ENCODE data around the gene ALG5. TPM values are rescaled to one million over a fixed set of nuclear protein-coding genes. Genes with fewer than 3 reads are reported as not detected.

Gene ALG5
- total and polyA plus RNA-seq, 4 donors: 23.4 to 67.4 (median 30.8) TPM

GRCh38 chr13:36973009-36973408 is 26.1 kb downstream of the ALG5 start:
- ATAC-seq (ENCODE audit: low FRiP score) (no peak), DNase-seq (no peak)
- Histone ChIP-seq H3K27ac (ENCODE audit: low read depth in 1 of 2, low read length in 2 of 2) (no peak overlapping the region), H3K4me3 (ENCODE audit: low read length in 2 of 2) (no peak overlapping the region), H3K4me1 (ENCODE audit: control insufficient read depth in 1 of 2, insufficient read depth in 2 of 2, low read length in 2 of 2) (no peaks in the 10 kb centered on the region), H3K27me3 (ENCODE audit: control insufficient read depth in 1 of 2, insufficient read depth in 2 of 2, low read length in 1 of 2) (no peaks in the 10 kb centered on the region), H3K36me3 (ENCODE audit: control insufficient read depth in 1 of 2, insufficient read depth in 2 of 2, low read length in 1 of 2) (no peaks in the 10 kb centered on the region), H3K9me3 (ENCODE audit: control insufficient read depth, low read length) (no peaks in the 10 kb centered on the region)
- 99 to 100% methylated on average over 1 of the region's 1 CpG for WGBS, 2 donors
- intact Hi-C loops (cut with DNase I): no loop called here

- no peaks in the 10 kb centered on the region for H3K27me3 ChIP-seq (ENCODE audit: control insufficient read depth in 1 of 2, insufficient read depth in 2 of 2, low read length in 1 of 2)
- H3K4me3 ChIP-seq (ENCODE audit: low read length in 2 of 2): no peak overlapping the region
- DNase-seq (no peak), ATAC-seq (ENCODE audit: low FRiP score) (no peak)
- no peaks in the 10 kb centered on the region for H3K4me1 ChIP-seq (ENCODE audit: control insufficient read depth in 1 of 2, insufficient read depth in 2 of 2, low read length in 2 of 2)
- H3K27ac ChIP-seq (ENCODE audit: low read depth in 1 of 2, low read length in 2 of 2): no peak overlapping the region
- intact Hi-C loops (cut with DNase I): loop anchor here in 1 of 2 donors (5.0 kb wide), 1 partner anchor 49 kb away; no protein-coding TSS in a partner anchor
- H3K36me3 ChIP-seq (ENCODE audit: control insufficient read depth in 1 of 2, insufficient read depth in 2 of 2, low read length in 1 of 2): peaks cover 5 to 6% of the 10 kb centered on the region in 2 donors
- 88 to 91% methylated on average over 4 of the region's 4 CpGs for WGBS, 2 donors
- no peaks in the 10 kb centered on the region for H3K9me3 ChIP-seq (ENCODE audit: control insufficient read depth, low read length)
These were observed 32.7 kb downstream of the ALG5 start for GRCh38 chr13:36966404-36966803.

DNA sequence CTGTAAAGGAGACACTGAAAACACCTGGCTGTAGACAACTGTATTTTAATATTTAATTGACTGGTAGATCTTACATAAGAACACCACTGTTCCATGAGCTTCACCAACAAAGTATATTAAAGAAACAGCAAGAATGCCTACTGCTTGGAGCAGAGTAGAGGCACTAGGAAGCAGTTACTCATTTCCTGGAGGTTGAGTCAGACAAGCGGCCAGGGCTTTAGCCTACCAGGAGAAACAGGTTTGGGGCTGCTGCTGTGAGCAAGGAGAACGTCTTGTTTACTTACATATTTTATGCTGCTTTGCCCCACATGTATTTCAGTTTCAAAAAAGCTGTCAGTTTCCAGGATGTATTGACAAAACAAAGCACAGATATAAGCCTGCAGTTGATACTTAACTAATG is 33.4 kb downstream of the ALG5 start:
- ATAC-seq (ENCODE audit: low FRiP score): no peak
- Histone ChIP-seq H3K4me1 (ENCODE audit: control insufficient read depth in 1 of 2, insufficient read depth in 2 of 2, low read length in 2 of 2) (no peaks in the 10 kb centered on the region), H3K9me3 (ENCODE audit: control insufficient read depth, low read length) (no peaks in the 10 kb centered on the region), H3K27me3 (ENCODE audit: control insufficient read depth in 1 of 2, insufficient read depth in 2 of 2, low read length in 1 of 2) (no peaks in the 10 kb centered on the region), H3K4me3 (ENCODE audit: low read length in 2 of 2) (no peak overlapping the region), H3K36me3 (ENCODE audit: control insufficient read depth in 1 of 2, insufficient read depth in 2 of 2, low read length in 1 of 2) (peaks cover 5 to 6% of the 10 kb centered on the region in 2 donors), H3K27ac (ENCODE audit: low read depth in 1 of 2, low read length in 2 of 2) (no peak overlapping the region)
- WGBS, 2 donors: 47 to 57% methylated on average over 2 of the region's 2 CpGs
- DNase-seq: no peak
- intact Hi-C loops (cut with DNase I): loop anchor here in 1 of 2 donors (5.0 kb wide), 1 partner anchor 48 kb away; no protein-coding TSS in a partner anchor

DNA sequence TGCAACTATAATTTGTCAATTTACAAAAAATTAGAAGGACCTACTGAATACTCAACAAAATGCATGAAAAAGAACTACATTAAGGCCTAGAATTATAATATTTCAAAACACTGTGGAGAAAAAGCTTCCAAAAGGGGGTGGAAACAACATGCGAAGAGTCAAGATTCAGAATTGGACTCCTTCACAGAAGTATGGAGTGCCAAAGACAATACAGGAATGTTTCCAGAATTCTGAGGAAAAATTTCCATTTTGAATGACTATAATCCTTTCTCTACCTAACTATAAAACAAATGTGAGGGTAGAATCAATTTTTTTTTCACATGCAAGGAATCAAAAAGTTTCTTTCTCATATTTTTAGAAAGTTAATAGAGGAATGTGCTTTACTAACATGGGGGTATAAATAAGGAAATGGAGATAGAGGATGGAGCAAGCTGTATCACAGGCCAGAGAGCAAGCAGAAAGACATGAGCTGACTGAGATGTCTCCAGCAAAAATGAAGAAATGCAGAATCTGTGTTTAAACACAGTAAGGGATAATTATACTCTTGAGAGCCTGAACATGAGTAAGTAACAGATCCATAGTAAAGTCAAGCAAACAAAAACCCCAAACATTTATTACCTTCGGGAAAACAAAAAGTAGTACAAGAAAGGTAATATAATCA is 39.6 kb downstream of the ALG5 start:
- H3K4me3 ChIP-seq (ENCODE audit: low read length in 2 of 2): no peak overlapping the region
- no peaks in the 10 kb centered on the region for H3K27me3 ChIP-seq (ENCODE audit: control insufficient read depth in 1 of 2, insufficient read depth in 2 of 2, low read length in 1 of 2)
- H3K27ac ChIP-seq (ENCODE audit: low read depth in 1 of 2, low read length in 2 of 2): no peak overlapping the region
- ATAC-seq (ENCODE audit: low FRiP score): peak; percentile 80
- 29 to 36% methylated on average over 2 of the region's 2 CpGs for WGBS, 2 donors
- DNase-seq: no peak
- intact Hi-C loops (cut with DNase I): loop anchor here in 1 of 2 donors (5.0 kb wide), 1 partner anchor 37 kb away; the partner anchor contains the start of gene SMAD9
- H3K4me1 ChIP-seq (ENCODE audit: control insufficient read depth in 1 of 2, insufficient read depth in 2 of 2, low read length in 2 of 2): no peaks in the 10 kb centered on the region
- no peaks in the 10 kb centered on the region for H3K9me3 ChIP-seq (ENCODE audit: control insufficient read depth, low read length)
- H3K36me3 ChIP-seq (ENCODE audit: control insufficient read depth in 1 of 2, insufficient read depth in 2 of 2, low read length in 1 of 2): peaks cover 5 to 6% of the 10 kb centered on the region in 2 donors

- DNase-seq: no peak
- peaks cover 0 to 5% of the 10 kb centered on the region in 2 donors for H3K36me3 ChIP-seq (ENCODE audit: control insufficient read depth in 1 of 2, insufficient read depth in 2 of 2, low read length in 1 of 2)
- intact Hi-C loops (cut with DNase I): no loop called here
These were observed 44.6 kb downstream of the ALG5 start for GRCh38 chr13:36954542-36954941.

GRCh38 chr13:36950920-36951319 is 48.2 kb downstream of the ALG5 start:
- Histone ChIP-seq H3K9me3 (ENCODE audit: control insufficient read depth, low read length) (no peaks in the 10 kb centered on the region), H3K27me3 (ENCODE audit: control insufficient read depth in 1 of 2, insufficient read depth in 2 of 2, low read length in 1 of 2) (no peaks in the 10 kb centered on the region), H3K36me3 (ENCODE audit: control insufficient read depth in 1 of 2, insufficient read depth in 2 of 2, low read length in 1 of 2) (peaks cover 0 to 5% of the 10 kb centered on the region in 2 donors), H3K4me1 (ENCODE audit: control insufficient read depth in 1 of 2, insufficient read depth in 2 of 2, low read length in 2 of 2) (no peaks in the 10 kb centered on the region), H3K4me3 (ENCODE audit: low read length in 2 of 2) (no peak overlapping the region), H3K27ac (ENCODE audit: low read depth in 1 of 2, low read length in 2 of 2) (no peak overlapping the region)
- DNase-seq (no peak), ATAC-seq (ENCODE audit: low FRiP score) (no peak)
- WGBS, 2 donors: 88 to 89% methylated on average over 2 of the region's 2 CpGs
- intact Hi-C loops (cut with DNase I): no loop called here

More at GRCh38 chr13:36954542-36954941, 44.6 kb downstream of the ALG5 start:
- Histone ChIP-seq H3K4me1 (ENCODE audit: control insufficient read depth in 1 of 2, insufficient read depth in 2 of 2, low read length in 2 of 2) (no peaks in the 10 kb centered on the region), H3K9me3 (ENCODE audit: control insufficient read depth, low read length) (no peaks in the 10 kb centered on the region), H3K27ac (ENCODE audit: low read depth in 1 of 2, low read length in 2 of 2) (no peak overlapping the region), H3K27me3 (ENCODE audit: control insufficient read depth in 1 of 2, insufficient read depth in 2 of 2, low read length in 1 of 2) (no peaks in the 10 kb centered on the region), H3K4me3 (ENCODE audit: low read length in 2 of 2) (no peak overlapping the region)
- no peak for ATAC-seq (ENCODE audit: low FRiP score)

DNA sequence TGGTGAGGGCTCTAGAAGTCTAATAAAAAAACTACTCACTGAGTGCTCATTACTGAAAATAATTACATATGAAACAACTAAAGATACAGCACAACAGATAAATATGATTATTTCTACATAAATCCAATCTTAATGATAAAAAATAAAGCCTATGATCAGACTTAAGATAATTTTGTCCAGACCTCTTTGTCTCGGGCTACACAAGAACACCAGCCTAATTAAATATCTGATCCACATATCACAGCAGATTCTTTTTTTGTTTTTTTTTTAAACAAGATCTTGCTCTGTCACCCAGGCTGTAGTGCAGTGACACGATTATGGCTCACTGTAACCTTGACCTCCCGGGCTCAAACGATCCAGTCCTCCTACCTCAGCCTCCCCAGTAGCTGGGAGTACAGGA is 48.8 kb downstream of the ALG5 start:
- Histone ChIP-seq H3K36me3 (ENCODE audit: control insufficient read depth in 1 of 2, insufficient read depth in 2 of 2, low read length in 1 of 2) (peaks cover 0 to 5% of the 10 kb centered on the region in 2 donors), H3K27ac (ENCODE audit: low read depth in 1 of 2, low read length in 2 of 2) (no peak overlapping the region)
- intact Hi-C loops (cut with DNase I): no loop called here

GRCh38 chr13:36945078-36945477 is 54.1 kb downstream of the ALG5 start:
- H3K36me3 ChIP-seq (ENCODE audit: control insufficient read depth in 1 of 2, insufficient read depth in 2 of 2, low read length in 1 of 2): no peaks in the 10 kb centered on the region
- no peaks in the 10 kb centered on the region for H3K9me3 ChIP-seq (ENCODE audit: control insufficient read depth, low read length)
- DNase-seq (no peak), ATAC-seq (ENCODE audit: low FRiP score) (no peak)
- H3K27ac ChIP-seq (ENCODE audit: low read depth in 1 of 2, low read length in 2 of 2): no peak overlapping the region
- H3K27me3 ChIP-seq (ENCODE audit: control insufficient read depth in 1 of 2, insufficient read depth in 2 of 2, low read length in 1 of 2): no peaks in the 10 kb centered on the region
- H3K4me1 ChIP-seq (ENCODE audit: control insufficient read depth in 1 of 2, insufficient read depth in 2 of 2, low read length in 2 of 2): no peaks in the 10 kb centered on the region
- WGBS, 2 donors: 58 to 78% methylated on average over 3 of the region's 3 CpGs
- intact Hi-C loops (cut with DNase I): no loop called here
- no peak overlapping the region for H3K4me3 ChIP-seq (ENCODE audit: low read length in 2 of 2)

More for the DNA sequence above, 48.8 kb downstream of the ALG5 start:
- 86 to 93% methylated on average over 4 of the region's 4 CpGs for WGBS, 2 donors
- no peaks in the 10 kb centered on the region for H3K4me1 ChIP-seq (ENCODE audit: control insufficient read depth in 1 of 2, insufficient read depth in 2 of 2, low read length in 2 of 2)
- no peaks in the 10 kb centered on the region for H3K27me3 ChIP-seq (ENCODE audit: control insufficient read depth in 1 of 2, insufficient read depth in 2 of 2, low read length in 1 of 2)
- ATAC-seq (ENCODE audit: low FRiP score) (no peak), DNase-seq (no peak)
- no peaks in the 10 kb centered on the region for H3K9me3 ChIP-seq (ENCODE audit: control insufficient read depth, low read length)
- no peak overlapping the region for H3K4me3 ChIP-seq (ENCODE audit: low read length in 2 of 2)

DNA sequence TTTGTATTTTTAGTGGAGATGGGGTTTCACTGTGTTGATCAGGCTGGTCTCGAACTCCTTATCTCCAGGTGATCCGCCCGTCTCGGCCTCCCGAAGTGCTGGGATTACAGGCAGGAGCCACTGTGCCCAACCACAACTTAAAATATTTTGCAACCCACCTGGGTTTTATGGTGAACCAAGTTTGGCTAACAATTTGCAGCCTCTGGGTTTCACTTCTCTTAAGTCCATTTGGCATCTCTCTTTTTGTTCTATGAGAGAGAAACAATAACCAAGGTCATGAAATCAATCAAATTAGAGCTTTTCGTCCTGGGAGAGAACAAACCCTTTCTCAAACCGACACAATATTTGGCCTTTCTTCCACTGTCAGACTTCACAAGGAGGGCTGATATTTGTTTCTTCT is 73.5 kb downstream of the ALG5 start:
- Histone ChIP-seq H3K36me3 (ENCODE audit: control insufficient read depth in 1 of 2, insufficient read depth in 2 of 2, low read length in 1 of 2) (no peaks in the 10 kb centered on the region), H3K4me3 (ENCODE audit: low read length in 2 of 2) (no peak overlapping the region), H3K4me1 (ENCODE audit: control insufficient read depth in 1 of 2, insufficient read depth in 2 of 2, low read length in 2 of 2) (peaks cover 0 to 2% of the 10 kb centered on the region in 2 donors), H3K27ac (ENCODE audit: low read depth in 1 of 2, low read length in 2 of 2) (no peak overlapping the region), H3K27me3 (ENCODE audit: control insufficient read depth in 1 of 2, insufficient read depth in 2 of 2, low read length in 1 of 2) (no peaks in the 10 kb centered on the region), H3K9me3 (ENCODE audit: control insufficient read depth, low read length) (no peaks in the 10 kb centered on the region)
- DNase-seq: no peak
- intact Hi-C loops (cut with DNase I): no loop called here
- WGBS, 2 donors: 77 to 84% methylated on average over 7 of the region's 7 CpGs
- no peak for ATAC-seq (ENCODE audit: low FRiP score)
